ENCODE data around the gene NGB.

Gene NGB

DNA sequence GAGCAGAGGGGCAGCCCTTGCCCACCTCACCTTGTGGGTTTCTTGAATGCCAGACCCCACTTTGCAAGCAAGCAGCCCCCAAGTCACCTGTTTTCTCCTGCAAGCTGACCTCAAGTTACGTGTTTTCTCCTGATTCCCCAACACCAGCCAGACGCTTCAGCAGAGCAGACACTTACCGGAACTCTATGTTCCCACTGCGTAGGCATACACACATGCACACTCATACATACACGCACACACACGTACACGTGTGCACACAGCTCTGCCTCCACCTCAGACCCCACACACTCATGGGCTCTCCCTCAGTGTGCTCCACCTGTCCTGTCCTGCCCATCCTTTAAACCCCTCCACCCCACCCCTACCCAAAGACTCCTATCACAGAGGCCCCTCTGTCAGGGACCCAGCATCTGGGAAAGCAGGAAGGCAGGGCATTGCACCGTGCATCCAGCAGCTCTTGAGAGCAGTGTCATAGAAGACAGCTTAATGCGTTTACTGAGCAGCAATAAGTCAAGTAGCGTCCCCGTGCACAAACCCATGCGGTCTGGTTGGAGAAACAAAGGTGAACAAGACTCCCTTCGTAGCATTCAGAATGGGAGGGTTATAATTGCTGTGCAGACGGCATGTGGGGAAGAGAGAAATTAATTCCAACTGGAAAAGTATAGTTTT is 45.0 kb downstream of the NGB start:
- DNase-seq: no peak

DNA sequence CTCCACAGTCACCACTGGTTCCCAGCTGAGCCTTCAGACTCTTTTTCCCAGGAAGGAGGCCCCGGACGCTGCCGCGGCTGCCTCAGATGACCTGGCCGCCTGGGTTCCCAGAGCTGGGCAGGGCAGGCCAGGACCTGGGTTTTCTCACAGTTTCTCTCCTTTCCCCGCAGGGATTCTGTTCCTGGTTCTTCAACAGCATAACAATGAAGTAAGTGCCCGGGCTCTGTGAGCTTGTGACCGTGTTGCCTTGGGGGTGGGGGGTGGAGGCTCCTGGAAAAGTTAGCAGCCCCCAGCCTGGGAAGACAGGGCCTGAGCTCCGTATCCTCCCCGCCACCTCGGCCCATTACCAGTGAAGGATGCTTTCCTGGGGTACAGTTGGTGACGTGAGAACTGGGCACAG is 45.8 kb downstream of the NGB start:
- DNase-seq: no peak

DNA sequence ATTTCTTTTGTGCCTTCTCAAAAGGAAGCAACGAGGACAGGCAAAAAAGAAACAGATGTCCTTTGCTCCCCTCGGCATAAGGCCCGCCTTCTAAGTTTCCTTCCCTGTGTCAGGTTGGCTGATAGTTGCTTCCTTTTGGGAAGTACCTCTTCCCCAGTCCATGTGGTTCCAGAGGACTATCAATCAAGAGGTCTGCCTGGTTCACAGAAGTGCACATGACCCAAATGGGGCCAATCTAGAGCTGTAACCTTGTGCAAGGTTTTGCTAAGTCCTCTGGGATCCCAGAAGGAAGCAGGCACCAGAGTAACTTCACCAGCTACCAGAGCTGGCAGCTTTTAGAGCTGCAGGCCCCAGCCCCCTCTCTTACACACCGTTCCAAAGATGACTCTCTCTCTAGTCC is 46.8 kb downstream of the NGB start:
- no peak for DNase-seq

DNA sequence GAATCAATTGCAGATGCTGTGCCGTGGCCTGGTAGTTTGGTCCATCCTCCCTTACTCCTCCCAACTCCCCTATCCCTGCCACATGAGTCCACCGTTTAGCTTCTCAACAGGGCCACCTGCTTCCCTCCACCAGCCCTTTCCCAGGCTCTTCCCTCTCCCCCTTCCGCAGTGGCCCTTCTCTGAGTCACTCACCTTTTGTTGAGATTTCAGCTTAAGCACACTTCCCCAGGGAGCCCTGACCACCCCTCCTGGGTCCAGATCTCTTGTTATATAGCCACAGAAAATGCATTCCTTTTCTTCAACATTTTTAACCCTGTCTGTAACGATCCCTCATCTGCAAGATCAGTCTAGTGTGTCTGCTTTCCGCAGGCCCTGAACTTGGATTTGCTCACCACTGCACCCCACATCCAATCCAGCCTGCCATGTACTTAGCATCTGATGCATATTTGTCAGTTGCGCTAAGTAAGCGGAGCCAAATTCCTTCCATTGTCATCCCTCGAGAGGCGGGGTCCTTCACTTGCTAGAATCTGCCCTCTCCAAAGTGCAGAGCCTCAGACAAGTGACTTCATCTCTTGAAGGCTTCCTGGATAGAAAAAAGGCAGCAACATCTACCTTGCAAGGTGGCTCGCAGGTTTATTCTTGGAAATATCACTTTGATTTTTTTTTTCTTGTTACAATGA is 48.3 kb downstream of the NGB start:
- no peak for DNase-seq

DNA sequence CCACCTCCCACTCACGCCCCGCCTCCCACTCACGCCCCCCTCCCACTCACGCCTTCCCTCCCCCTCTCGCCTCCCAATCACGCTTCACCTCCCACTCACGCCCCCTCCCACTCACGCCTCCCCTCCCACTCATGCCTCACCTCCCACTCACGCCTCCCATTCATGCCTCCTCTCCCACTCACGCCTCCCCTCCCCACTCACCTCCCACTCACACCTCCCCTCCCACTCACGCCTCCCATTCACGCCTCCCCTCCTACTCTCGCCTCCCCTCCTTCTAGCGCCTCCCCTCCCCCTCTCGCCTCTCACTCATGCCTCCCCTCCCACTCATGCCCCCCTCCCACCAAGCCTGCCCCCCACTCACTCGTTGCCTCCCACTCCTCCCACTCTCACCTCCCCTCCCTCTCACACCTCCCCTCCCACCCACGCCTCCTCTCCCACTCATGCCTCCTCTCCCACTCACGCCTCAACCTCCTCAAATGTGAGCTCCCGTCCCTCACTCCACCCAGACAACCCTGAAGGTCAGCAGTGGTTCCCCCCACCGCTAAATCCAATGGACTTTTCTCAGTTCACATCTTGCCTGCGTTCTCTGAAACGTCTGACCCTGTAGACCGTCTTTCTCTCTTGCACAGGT is 49.6 kb downstream of the NGB start:
- DNase-seq: no peak

DNA sequence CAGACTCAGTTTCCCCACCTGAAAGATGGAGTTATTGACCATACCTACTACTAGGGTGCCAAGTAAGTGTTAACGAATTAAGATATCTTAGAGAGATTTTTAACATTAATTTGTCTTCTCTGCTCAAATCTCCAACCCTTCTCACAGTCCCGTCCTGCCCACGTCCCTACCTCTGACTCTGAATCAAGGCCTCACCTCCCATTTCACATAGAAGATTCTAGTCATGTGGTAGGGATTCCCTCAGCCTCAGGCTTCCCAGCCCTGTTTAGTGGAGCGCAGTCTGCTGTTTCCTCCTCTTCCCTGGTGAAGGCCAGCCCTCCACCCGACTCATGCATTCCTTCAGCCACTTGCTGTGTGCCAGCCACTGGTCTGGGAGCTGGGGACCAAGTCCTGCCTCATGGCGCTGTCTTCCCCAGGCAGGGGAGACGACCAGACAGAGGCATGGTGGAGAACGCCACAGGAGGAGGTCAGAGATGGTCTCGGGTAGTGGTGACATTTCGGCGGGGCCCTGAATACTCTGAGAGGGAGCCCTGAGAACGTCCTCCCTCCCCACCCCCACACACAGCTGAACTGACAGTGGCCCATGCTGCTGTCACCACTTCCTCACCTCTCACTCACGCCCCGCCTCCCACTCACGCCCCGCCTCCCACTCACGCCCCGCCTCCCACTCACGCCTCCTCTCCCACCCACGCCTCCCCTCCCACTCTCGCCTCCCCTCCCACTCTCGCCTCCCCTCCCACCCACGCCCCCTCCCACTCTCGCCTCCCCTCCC is 50.6 kb downstream of the NGB start:
- DNase-seq: no peak

DNA sequence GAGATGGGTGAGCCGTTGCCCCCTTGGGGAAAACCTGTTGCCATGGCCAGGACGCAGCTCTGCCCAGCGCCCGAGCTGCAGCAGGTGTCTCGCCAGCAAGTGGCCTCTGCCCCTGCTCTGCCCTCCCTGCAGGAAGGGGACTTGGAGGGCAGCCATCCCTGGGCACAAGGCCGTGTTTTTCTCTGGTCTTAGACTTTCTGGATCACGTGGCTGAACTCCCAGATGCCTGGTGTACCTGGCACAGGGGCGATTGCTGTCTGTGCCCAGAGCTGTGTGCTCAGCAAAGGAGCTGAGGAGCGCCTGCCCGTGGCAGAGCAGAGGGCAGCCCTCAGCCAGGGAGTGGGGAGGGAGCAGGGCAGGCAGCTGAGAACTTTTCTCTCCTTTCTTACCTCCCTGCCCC is 51.4 kb downstream of the NGB start:
- no peak for DNase-seq

DNA sequence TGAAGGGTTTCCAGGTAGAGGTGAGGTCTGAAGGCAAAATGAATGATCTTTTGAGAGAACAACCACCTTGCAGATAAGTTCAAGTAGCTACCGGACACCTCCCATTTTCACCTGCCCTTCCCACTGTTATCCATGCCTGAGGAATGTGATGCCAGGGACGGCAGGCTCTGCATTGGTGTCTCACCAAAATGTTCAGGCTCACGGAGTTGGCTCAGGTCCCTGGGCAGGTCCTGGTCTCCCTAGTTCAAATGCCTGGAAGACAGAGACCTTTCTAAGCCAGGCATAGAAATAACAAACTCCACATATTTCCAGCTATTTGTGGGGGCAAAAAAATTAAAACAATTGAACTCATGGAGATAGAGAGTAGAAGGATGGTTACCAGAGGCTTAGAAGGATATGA is 53.5 kb downstream of the NGB start:
- no peak for DNase-seq
